Activated CD8-positive, alpha-beta T cell treated with anti-CD3 and anti-CD28 coated beads, Interleukin-2, amount 10 ng/mL, durations not matched to agents 7 days and 5 days (primary cell): ENCODE measurements around the gene DSTN. TPM values are rescaled to one million over a fixed set of nuclear protein-coding genes. Genes with fewer than 3 reads are reported as not detected.

Experiments
- ATAC-seq: fragments of 150-1000 bp; cut with Tn5 transposase; one replicate; pipeline ENCODE4 v1.10.0; 2021; ENCODE audit warnings: moderate library complexity
- CTCF ChIA-PET: fragments of 350-600 bp; sonication (Branson Sonifier 250); formaldehyde crosslinking; loops from one replicate; lab custom pipeline; 2021; ENCODE audit warnings: antibody characterized with exemption; lab: Charles Lee
- POLR2A ChIA-PET: fragments of 350-600 bp; sonication (Branson Sonifier 250); formaldehyde crosslinking; loops from one replicate; lab custom pipeline; 2021; ENCODE audit warnings: antibody characterized with exemption; lab: Charles Lee
- DNase-seq: peaks from one replicate; pipeline ENCODE4 v3.0.0-alpha.2; 2020
- H3K27ac Mint-ChIP-seq: one replicate; pipeline ENCODE4 v1.8.0; 2021; ENCODE audit warnings: mild to moderate bottlenecking, mixed read lengths
- H3K27me3 Mint-ChIP-seq: one replicate; pipeline ENCODE4 v1.8.0; 2021; ENCODE audit warnings: low read depth, mixed read lengths
- H3K36me3 Mint-ChIP-seq: one replicate; pipeline ENCODE4 v1.8.0; 2021; ENCODE audit warnings: low read depth, mixed read lengths
- H3K4me1 Mint-ChIP-seq: one replicate; pipeline ENCODE4 v1.8.0; 2021; ENCODE audit warnings: low read depth, mixed read lengths
- H3K4me3 Mint-ChIP-seq: one replicate; pipeline ENCODE4 v1.8.0; 2021; ENCODE audit warnings: mild to moderate bottlenecking, mixed read lengths
- H3K9me3 Mint-ChIP-seq: one replicate; pipeline ENCODE4 v1.8.0; 2022; ENCODE audit warnings: mixed read lengths; ENCODE audit not compliant: insufficient read depth
- total RNA-seq, 2 experiments: library from RNA; stranded (reverse); gene quantifications; one replicate each; pipeline ENCODE4 v1.2.3, GENCODE V29; 2021

Gene DSTN
- total RNA-seq, 2 experiments from 2014 or later = 59.0 to 63.6 TPM

DNA sequence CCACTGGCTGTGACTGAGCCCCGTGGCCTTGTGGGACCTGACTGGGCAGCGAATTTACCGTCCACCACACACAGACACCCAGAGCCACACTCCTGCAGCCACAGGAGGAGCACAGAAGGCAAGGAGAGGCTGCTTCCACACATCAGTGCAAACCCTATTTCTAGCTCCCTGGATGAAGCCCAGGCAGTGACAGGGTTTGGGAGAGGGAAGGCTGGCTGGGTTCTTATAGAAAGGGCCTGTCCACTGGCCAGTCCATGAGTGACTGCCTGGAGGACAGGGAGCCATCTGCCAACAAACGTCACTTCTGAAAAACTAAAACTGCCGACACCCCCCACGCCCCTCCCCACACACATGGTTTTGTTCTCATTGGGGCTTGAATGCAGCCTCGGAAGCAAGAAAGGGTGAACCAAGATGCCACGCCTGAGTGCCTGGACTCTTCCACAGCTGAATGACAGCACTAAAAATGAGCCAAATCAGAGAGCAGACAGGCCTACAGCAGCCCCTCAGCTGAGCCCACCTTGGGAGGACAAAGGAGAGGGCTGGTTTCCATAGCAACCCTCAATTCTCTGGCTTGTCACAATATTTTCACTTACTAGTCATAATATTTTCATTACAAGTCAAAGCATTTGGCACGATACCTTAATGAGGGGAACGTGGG, 73.8 kb downstream of the DSTN start:
- Mint-ChIP-seq H3K4me3 (no peak overlapping the region), H3K9me3 (no peaks in the 10 kb centered on the region), H3K4me1 (peaks cover 13% of the 10 kb centered on the region), H3K27ac (no peak overlapping the region), H3K27me3 (no peaks in the 10 kb centered on the region), H3K36me3 (peaks cover 2% of the 10 kb centered on the region)
- ChIA-PET CTCF (no interaction called here), POLR2A (no interaction called here)
- DNase-seq (no peak), ATAC-seq (no peak)

DNA sequence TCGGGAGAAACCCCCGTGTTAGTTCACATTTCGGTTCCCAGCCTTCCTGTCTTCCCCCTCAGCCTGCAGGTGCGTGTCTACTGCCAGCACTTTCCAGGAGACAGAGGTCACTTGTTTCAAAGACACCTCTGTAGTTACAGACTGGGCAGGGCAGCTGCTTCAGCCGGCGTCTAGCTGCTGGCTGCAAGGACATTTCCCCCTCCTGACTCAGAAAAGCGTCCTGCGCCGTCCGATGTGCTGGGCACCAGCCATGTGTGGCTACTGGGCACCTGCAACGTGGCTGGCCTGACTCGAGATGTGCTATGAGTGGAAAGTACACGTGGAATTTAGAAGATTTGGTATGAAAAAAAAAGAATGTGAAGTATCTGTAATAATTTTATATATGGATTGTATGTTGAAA, 74.6 kb downstream of the DSTN start:
- Mint-ChIP-seq H3K9me3 (no peaks in the 10 kb centered on the region), H3K4me3 (no peak overlapping the region), H3K36me3 (peaks cover 2% of the 10 kb centered on the region), H3K27me3 (no peaks in the 10 kb centered on the region), H3K27ac (no peak overlapping the region), H3K4me1 (peaks cover 21% of the 10 kb centered on the region)
- no peak for ATAC-seq
- no peak for DNase-seq
- ChIA-PET POLR2A (no interaction called here), CTCF (no interaction called here)

GRCh38 chr20:17645010-17645409, 75.1 kb downstream of the DSTN start:
- DNase-seq = no peak
- H3K36me3 Mint-ChIP-seq = peaks cover 2% of the 10 kb centered on the region
- H3K9me3 Mint-ChIP-seq = no peaks in the 10 kb centered on the region
- CTCF ChIA-PET = interaction anchor here (1.5 kb wide), 1 partner anchor 11 kb away, joined by 4 read pairs; no protein-coding TSS in a partner anchor
- ATAC-seq = no peak
- peak overlapping the region; percentile 61 for H3K27ac Mint-ChIP-seq
- no peak overlapping the region for H3K4me3 Mint-ChIP-seq
- H3K4me1 Mint-ChIP-seq = peaks cover 21% of the 10 kb centered on the region
- POLR2A ChIA-PET = no interaction called here
- H3K27me3 Mint-ChIP-seq = no peaks in the 10 kb centered on the region

DNA sequence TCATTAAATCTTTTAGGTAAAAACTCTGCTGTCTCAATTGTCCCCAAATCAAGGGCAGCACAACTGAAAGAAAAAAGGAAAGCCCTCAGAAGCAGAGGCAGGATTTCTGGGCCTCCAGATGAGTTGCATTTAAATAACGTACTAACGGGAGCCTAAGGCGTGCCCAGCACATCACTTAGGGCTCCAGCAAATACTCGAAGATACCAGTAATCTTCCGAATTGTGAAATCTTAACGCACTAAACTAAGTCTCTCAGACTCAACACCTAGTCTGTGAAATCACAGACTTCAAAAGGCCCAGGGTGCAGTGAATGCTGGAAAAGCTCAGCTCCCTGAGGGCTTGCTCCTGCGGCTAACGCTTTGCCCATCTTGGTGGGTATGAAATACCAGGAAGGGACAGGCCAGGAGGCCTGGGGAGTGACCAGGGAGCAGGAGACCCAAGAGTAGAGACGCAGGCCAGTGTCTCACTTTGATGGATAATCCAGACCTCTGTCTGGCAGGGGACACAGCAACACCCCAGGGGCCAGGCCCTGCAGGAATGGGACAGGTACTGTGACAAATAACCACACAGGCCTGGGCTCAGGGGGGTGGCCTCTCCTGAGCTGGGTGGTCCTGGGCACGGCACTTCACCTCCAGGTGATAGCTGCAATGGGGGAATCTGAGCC, 75.8 kb downstream of the DSTN start:
- no peak overlapping the region for H3K4me3 Mint-ChIP-seq
- DNase-seq (no peak), ATAC-seq (no peak)
- ChIA-PET POLR2A (no interaction called here), CTCF (interaction anchor here (1.5 kb wide), 1 partner anchor 12 kb away, joined by 4 read pairs; no protein-coding TSS in a partner anchor)
- no peaks in the 10 kb centered on the region for H3K9me3 Mint-ChIP-seq
- H3K4me1 Mint-ChIP-seq = peaks cover 21% of the 10 kb centered on the region
- H3K27ac Mint-ChIP-seq = no peak overlapping the region
- H3K36me3 Mint-ChIP-seq = no peaks in the 10 kb centered on the region
- no peaks in the 10 kb centered on the region for H3K27me3 Mint-ChIP-seq

DNA sequence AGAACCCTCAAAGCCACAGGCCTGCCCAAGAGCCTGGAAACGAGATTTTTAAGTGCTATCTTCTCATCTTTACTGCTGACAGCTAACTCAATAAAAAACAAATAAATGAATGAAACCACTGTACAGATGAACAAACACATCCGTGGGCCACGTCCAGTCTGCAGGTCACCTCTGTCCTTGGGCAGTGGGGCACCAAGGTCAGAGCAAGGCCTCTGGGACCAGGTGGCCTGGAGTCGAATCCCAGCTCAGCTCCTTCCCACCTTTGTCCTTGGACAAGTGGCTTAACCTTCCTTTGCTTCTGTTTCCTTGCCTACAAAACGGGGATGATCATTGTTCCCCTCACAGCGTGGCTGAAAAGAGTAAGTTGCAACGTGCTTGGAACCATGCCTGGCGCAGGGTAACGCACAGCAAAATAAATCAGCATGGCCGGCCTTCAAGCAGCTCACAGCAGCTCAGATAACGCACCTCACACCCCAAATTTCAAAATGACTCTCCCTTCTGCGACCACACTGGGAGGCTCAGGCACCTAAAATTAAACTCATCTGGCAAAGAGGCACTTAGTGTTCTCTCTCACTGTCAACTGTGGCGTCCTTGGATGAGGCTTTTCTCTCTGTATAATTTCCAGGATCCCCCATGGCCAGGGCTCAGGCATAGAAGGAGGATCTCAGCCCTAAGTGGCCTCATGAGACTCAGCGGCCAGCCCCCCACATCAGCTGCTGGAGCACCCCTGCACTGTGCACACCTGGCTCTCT, 76.5 kb downstream of the DSTN start:
- H3K36me3 Mint-ChIP-seq = no peaks in the 10 kb centered on the region
- DNase-seq (no peak), ATAC-seq (no peak)
- no peaks in the 10 kb centered on the region for H3K9me3 Mint-ChIP-seq
- H3K4me3 Mint-ChIP-seq = no peak overlapping the region
- H3K27ac Mint-ChIP-seq = peak overlapping the region; percentile 16
- H3K4me1 Mint-ChIP-seq = peaks cover 21% of the 10 kb centered on the region
- H3K27me3 Mint-ChIP-seq = no peaks in the 10 kb centered on the region
- ChIA-PET CTCF (interaction anchor here (1.5 kb wide), 1 partner anchor 13 kb away, joined by 4 read pairs; no protein-coding TSS in a partner anchor), POLR2A (no interaction called here)

GRCh38 chr20:17646961-17647301, 77.1 kb downstream of the DSTN start:
- H3K9me3 Mint-ChIP-seq = no peaks in the 10 kb centered on the region
- ChIA-PET POLR2A (no interaction called here), CTCF (interaction anchor here (1.5 kb wide), 1 partner anchor 35 kb away, joined by 5 read pairs; the partner anchor contains the start of gene RRBP1)
- no peak for ATAC-seq
- no peak overlapping the region for H3K27ac Mint-ChIP-seq
- no peaks in the 10 kb centered on the region for H3K36me3 Mint-ChIP-seq
- DNase-seq = no peak
- H3K4me1 Mint-ChIP-seq = peaks cover 21% of the 10 kb centered on the region
- no peak overlapping the region for H3K4me3 Mint-ChIP-seq
- H3K27me3 Mint-ChIP-seq = no peaks in the 10 kb centered on the region

- DNase-seq (no peak), ATAC-seq (no peak)
- CTCF ChIA-PET = interaction anchor here (1.5 to 2.3 kb wide), 4 partner anchors 25 to 136 kb away, joined by 3 to 5 read pairs (median 5); partner anchors contain the start of gene RRBP1
- no peak overlapping the region for H3K4me3 Mint-ChIP-seq
- POLR2A ChIA-PET = interaction anchor here (0.6 kb wide), 1 partner anchor 73 kb away, joined by 3 read pairs; no protein-coding TSS in a partner anchor
- peaks cover 21% of the 10 kb centered on the region for H3K4me1 Mint-ChIP-seq
- no peaks in the 10 kb centered on the region for H3K9me3 Mint-ChIP-seq
- H3K27ac Mint-ChIP-seq = peak overlapping the region; percentile 43
- no peaks in the 10 kb centered on the region for H3K36me3 Mint-ChIP-seq
- no peaks in the 10 kb centered on the region for H3K27me3 Mint-ChIP-seq
Measured at GRCh38 chr20:17647391-17648314, 77.8 kb downstream of the DSTN start.

DNA sequence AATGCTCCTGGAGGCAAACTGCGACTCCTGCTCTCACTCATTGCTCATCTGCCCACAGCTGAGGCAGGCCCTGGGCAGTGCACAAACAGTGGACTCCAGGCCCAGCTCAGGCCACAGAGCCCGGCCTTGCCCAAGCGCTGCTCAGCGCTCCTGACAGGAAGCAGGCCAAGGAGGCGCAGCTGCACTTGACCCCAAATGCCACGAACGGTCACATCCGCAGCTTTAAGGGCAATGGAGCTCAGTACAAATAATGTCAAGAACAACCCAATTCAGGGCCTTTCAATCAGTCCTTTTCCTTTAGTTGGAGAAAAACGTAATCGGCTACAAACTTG, 78.4 kb downstream of the DSTN start:
- Mint-ChIP-seq H3K27me3 (no peaks in the 10 kb centered on the region), H3K27ac (peak overlapping the region; percentile 43), H3K4me3 (no peak overlapping the region), H3K4me1 (peaks cover 21% of the 10 kb centered on the region), H3K9me3 (no peaks in the 10 kb centered on the region), H3K36me3 (no peaks in the 10 kb centered on the region)
- ChIA-PET POLR2A (interaction anchor here (0.6 kb wide), 1 partner anchor 74 kb away, joined by 3 read pairs; no protein-coding TSS in a partner anchor), CTCF (interaction anchor here (1.3 to 2.3 kb wide), 5 partner anchors 18 to 137 kb away, joined by 3 to 5 read pairs (median 5); partner anchors contain the start of gene RRBP1)
- DNase-seq = no peak
- ATAC-seq = no peak

- ATAC-seq (peak; percentile 57), DNase-seq (peak; percentile 29)
- Mint-ChIP-seq H3K4me3 (no peak overlapping the region), H3K36me3 (peaks cover under 1% of the 10 kb centered on the region), H3K27me3 (no peaks in the 10 kb centered on the region), H3K27ac (no peak overlapping the region), H3K4me1 (peaks cover 21% of the 10 kb centered on the region), H3K9me3 (no peaks in the 10 kb centered on the region)
- ChIA-PET CTCF (interaction anchor here (0.9 to 2.3 kb wide), 8 partner anchors 17 to 289 kb away, joined by 3 to 7 read pairs (median 5); partner anchors contain the start of gene RRBP1), POLR2A (interaction anchor here (0.6 kb wide), 1 partner anchor 78 kb away, joined by 3 read pairs; no protein-coding TSS in a partner anchor)
Measured at GRCh38 chr20:17648791-17649730, 79.2 kb downstream of the DSTN start.
